IPS-18a (cell line): ENCODE measurements around the gene TNFRSF19.

Experiments used
- H3K27ac ChIP-seq: one replicate; pipeline ENCODE4 v1.5.1; 2013; ENCODE audit warnings: low read length
- H3K27me3 ChIP-seq: one replicate; pipeline ENCODE4 v1.6.1; 2013; ENCODE audit warnings: mild to moderate bottlenecking, low read length; ENCODE audit not compliant: control insufficient read depth, insufficient read depth
- H3K36me3 ChIP-seq: one replicate; pipeline ENCODE4 v1.6.1; 2013; ENCODE audit warnings: low read depth, low read length; ENCODE audit not compliant: control insufficient read depth
- H3K4me1 ChIP-seq: one replicate; pipeline ENCODE4 v1.6.1; 2013; ENCODE audit warnings: low read depth, low read length; ENCODE audit not compliant: control insufficient read depth
- H3K4me3 ChIP-seq: one replicate; pipeline ENCODE4 v1.5.1; 2013; ENCODE audit warnings: low read length
- H3K9ac ChIP-seq: one replicate; pipeline ENCODE4 v1.6.1; 2013; ENCODE audit warnings: mild to moderate bottlenecking, low read length, moderate library complexity
- H3K9me3 ChIP-seq: one replicate; pipeline ENCODE4 v1.6.1; 2013; ENCODE audit warnings: low read depth, low read length; ENCODE audit not compliant: control insufficient read depth

Gene TNFRSF19

DNA sequence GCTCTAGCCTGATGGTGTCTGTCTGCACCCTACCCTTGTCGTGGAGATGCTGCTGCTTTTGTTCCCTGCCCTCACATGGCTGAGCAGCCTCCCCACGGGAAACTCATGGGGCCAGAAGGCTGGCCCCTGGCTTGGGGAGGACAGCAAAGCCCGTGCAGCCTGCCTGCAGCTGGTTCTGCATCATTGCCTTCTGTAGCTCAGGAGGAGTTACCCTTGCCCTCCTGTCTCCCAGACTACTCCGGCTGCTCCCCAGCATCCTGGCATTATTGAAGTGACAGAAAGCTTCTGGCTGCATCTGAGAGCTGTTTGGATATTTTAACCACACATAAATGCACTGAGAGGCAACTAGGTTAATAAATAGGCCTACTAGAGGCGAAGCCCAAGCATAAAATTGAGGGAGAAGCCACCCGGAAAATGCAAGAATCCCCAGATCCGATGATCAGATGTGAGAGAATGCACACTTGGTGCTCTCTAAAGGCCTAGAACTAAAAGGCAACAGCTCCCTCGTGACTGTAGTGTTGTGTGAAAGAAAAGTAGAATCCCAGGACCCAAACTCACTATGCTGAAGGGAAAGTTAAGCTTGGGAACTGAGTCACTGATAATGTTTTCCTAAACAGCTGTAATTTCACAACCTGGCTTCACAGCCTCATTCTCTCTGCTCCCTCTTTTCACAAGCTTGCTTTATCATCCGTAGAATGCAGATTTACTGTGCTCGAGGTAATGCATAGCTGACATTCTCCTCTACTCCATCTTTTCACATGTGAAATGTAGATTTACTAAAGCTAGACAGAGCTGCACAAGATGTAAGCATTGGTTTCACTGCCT, 110.8 kb downstream of the TNFRSF19 start:
- Histone ChIP-seq H3K27ac (no peak overlapping the region), H3K4me3 (no peak overlapping the region), H3K9me3 (peaks cover 19% of the 10 kb centered on the region)

DNA sequence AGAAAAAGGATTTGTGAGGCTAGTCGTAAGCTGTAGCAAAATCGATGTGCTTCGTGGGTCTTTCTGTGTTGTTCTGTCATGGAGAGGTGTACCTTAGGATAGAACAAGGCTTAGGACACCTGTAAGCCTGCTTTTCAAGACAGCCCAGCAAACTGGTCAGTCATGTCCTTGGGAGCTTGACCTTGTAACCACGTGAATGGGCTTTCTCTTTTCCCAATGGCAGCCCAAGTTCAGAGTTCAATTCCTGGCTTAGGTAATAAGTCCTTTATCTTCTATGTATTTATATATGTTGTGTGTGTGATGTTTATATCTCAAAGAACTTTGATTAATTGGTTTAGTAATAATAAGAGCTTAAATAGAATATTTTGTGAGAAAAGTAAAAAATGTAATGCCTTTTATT, 112.9 kb downstream of the TNFRSF19 start:
- Histone ChIP-seq H3K36me3 (no peaks in the 10 kb centered on the region), H3K27ac (no peak overlapping the region), H3K4me1 (no peaks in the 10 kb centered on the region), H3K4me3 (no peak overlapping the region), H3K9me3 (peaks cover 19% of the 10 kb centered on the region), H3K27me3 (no peaks in the 10 kb centered on the region), H3K9ac (no peak overlapping the region)

More for the DNA sequence above, 110.8 kb downstream of the TNFRSF19 start:
- no peaks in the 10 kb centered on the region for H3K4me1 ChIP-seq
- H3K9ac ChIP-seq = no peak overlapping the region
- H3K36me3 ChIP-seq = no peaks in the 10 kb centered on the region
- no peaks in the 10 kb centered on the region for H3K27me3 ChIP-seq

DNA sequence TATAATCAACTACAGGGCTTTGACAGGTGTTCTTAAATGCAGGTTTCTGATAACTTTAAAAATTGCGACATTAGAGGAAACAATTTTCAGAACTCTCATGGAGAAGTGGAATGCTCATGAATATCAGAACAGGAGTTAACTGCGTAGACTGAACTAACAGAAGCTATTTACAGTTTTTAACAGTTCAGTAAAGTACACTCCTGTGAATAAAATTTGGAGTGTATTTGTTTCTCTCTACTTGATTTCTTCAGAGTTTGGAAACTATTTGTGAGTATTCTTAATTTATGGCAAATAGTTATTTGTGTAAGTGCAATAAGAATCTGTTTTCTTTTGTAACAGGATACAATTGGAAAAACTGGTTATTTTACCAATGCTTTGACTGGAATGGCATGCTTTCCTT, 114.4 kb downstream of the TNFRSF19 start:
- Histone ChIP-seq H3K4me1 (no peaks in the 10 kb centered on the region), H3K9ac (no peak overlapping the region), H3K36me3 (no peaks in the 10 kb centered on the region), H3K9me3 (peaks cover 15% of the 10 kb centered on the region), H3K27me3 (no peaks in the 10 kb centered on the region), H3K4me3 (no peak overlapping the region), H3K27ac (no peak overlapping the region)

DNA sequence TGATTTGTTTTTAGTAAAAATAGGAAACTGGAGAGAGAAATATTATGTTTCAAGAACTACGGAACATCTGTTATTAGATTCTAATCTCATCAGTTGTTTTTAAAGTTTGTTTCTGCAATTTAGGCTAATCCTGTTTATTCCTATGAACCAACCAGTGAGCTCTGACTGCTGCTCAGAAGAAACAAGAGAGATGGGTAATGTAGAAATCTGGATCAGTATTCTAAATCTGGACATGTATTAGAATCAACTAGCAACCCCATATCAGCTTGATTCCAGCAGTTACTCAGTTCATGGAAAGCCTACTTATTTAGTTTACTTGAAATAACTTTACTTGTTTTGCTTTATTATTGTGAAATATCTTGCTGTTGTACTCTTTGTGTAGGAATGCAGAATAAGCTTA, 115.2 kb downstream of the TNFRSF19 start:
- no peak overlapping the region for H3K9ac ChIP-seq
- no peaks in the 10 kb centered on the region for H3K27me3 ChIP-seq
- H3K4me3 ChIP-seq = no peak overlapping the region
- no peak overlapping the region for H3K27ac ChIP-seq
- no peaks in the 10 kb centered on the region for H3K36me3 ChIP-seq
- no peaks in the 10 kb centered on the region for H3K4me1 ChIP-seq
- peaks cover 15% of the 10 kb centered on the region for H3K9me3 ChIP-seq

DNA sequence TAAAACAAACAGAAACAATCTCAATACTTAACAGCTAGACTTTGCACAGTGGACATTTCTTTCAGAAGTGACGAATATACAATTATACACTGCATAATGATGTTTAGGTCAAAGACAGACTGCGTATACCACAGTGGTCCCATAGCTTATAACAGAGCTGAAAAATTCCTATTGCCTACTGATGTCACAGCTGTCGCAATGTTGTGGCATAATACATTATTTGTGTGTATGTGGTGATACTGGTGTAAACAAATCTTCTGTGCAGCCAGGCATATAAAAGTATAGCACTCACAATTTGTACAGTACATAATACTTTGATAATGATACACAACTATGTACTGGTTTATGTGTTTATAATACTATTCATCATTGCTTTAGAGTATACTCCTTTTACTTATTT, 116.7 kb downstream of the TNFRSF19 start:
- no peak overlapping the region for H3K4me3 ChIP-seq
- no peaks in the 10 kb centered on the region for H3K36me3 ChIP-seq
- no peak overlapping the region for H3K27ac ChIP-seq
- H3K9me3 ChIP-seq = peaks cover 15% of the 10 kb centered on the region
- no peaks in the 10 kb centered on the region for H3K4me1 ChIP-seq
- no peaks in the 10 kb centered on the region for H3K27me3 ChIP-seq
- no peak overlapping the region for H3K9ac ChIP-seq

DNA sequence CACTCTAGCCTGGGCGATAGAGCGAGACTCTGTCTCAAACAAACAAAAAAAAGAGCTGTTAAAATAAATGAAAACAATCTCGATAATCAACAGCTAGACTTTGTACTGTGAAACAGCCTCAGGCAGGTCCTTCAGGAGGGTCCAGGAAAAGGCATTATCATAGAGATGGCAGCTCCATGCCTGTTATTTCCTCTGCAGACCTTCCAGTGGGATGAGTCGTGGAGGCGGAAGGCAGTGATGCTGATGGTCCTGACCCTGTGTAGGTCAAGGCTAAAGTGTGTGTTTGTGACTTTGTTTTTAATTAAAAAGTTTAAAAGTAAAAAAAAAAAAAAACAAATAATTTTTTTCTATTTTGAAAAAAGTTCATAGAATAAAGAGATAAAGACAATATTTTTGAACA, 117.4 kb downstream of the TNFRSF19 start:
- H3K4me1 ChIP-seq = no peaks in the 10 kb centered on the region
- H3K36me3 ChIP-seq = no peaks in the 10 kb centered on the region
- H3K9ac ChIP-seq = no peak overlapping the region
- H3K9me3 ChIP-seq = peaks cover 15% of the 10 kb centered on the region
- no peaks in the 10 kb centered on the region for H3K27me3 ChIP-seq
- H3K27ac ChIP-seq = no peak overlapping the region
- H3K4me3 ChIP-seq = no peak overlapping the region

DNA sequence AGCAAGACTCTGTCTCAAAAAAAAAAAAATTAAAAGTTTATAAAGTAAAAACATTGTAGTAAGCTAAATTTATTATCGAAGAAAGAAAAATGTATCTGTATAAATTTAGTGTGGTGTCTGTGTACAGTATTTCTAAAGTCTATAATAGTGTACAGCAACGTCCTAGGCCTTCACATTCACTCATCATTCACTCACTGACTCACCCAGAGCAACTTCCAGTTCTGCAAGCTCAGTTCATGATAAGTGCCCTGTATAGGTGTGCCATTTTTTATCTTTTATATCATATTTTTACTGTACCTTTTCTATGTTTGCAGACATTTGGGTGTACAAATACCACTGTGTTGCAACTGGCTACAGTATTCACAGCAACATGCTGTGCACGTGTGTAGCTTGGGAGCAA, 118.1 kb downstream of the TNFRSF19 start:
- Histone ChIP-seq H3K9me3 (peaks cover 15% of the 10 kb centered on the region), H3K4me3 (no peak overlapping the region), H3K36me3 (no peaks in the 10 kb centered on the region), H3K9ac (no peak overlapping the region), H3K27ac (no peak overlapping the region), H3K4me1 (no peaks in the 10 kb centered on the region), H3K27me3 (no peaks in the 10 kb centered on the region)

DNA sequence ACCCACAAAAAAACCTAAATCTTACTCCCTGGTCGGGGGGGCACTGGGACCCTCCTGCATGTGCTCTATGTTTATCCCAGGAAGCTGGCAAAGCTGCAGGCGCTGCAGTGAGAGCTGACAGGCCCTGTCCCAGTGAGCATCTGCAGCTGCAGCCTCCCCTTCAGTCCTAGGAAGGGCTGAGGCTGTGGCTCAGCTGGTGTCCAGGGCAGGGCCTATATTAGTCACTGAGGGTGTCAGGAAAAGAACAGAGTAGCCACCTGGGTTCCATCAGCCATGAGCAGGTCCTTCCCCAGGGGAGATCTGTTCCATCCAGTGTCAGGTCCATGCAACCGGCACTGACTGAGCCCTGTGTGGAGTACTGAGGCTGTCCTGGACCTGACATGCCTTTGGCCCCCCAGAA, 120.5 kb downstream of the TNFRSF19 start:
- H3K4me1 ChIP-seq = no peaks in the 10 kb centered on the region
- no peak overlapping the region for H3K9ac ChIP-seq
- H3K27me3 ChIP-seq = no peaks in the 10 kb centered on the region
- no peaks in the 10 kb centered on the region for H3K36me3 ChIP-seq
- no peaks in the 10 kb centered on the region for H3K9me3 ChIP-seq
- H3K4me3 ChIP-seq = no peak overlapping the region
- no peak overlapping the region for H3K27ac ChIP-seq

DNA sequence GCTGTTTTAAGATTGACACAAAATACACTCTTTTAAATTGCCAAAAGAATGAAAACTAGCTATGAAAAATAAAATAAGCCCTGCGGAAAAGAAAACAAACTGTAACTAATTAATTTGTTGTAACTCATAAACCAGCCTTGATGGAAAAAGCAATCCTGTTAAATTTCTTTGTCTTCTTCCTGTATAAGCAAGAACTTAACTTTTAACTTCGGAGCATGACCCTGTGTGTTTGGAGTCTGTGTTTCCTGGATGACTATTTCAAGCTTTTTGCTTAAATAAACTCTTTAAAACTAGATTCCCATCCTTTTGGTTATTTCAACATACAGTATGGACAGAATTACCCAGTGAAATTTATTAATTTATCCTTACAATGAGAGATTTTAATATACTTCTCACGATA, 122.6 kb downstream of the TNFRSF19 start:
- Histone ChIP-seq H3K4me1 (peaks cover 4% of the 10 kb centered on the region), H3K36me3 (no peaks in the 10 kb centered on the region), H3K9ac (no peak overlapping the region), H3K27ac (no peak overlapping the region), H3K27me3 (no peaks in the 10 kb centered on the region), H3K9me3 (no peaks in the 10 kb centered on the region), H3K4me3 (no peak overlapping the region)

DNA sequence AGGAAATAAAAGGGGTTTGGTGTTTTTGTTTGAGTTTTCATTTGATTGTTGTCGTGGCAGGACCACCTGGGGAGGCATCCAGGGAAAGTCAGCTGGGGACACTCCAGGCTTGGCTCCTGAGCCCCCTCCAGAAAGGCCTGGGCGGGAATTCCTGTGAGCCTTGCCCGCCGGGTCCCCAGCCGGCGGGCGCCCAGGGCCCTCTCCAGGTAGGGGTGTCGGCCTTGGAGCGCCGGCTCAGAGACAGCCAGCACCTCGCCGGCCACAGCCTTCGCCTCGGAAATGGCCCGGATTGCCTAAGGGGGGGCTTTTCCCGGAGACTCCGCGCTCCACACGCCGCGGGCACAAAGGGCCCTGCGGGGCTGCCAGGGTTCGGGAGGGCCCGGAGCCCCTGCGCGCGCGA, 125.0 kb downstream of the TNFRSF19 start:
- peaks cover 4% of the 10 kb centered on the region for H3K4me1 ChIP-seq

DNA sequence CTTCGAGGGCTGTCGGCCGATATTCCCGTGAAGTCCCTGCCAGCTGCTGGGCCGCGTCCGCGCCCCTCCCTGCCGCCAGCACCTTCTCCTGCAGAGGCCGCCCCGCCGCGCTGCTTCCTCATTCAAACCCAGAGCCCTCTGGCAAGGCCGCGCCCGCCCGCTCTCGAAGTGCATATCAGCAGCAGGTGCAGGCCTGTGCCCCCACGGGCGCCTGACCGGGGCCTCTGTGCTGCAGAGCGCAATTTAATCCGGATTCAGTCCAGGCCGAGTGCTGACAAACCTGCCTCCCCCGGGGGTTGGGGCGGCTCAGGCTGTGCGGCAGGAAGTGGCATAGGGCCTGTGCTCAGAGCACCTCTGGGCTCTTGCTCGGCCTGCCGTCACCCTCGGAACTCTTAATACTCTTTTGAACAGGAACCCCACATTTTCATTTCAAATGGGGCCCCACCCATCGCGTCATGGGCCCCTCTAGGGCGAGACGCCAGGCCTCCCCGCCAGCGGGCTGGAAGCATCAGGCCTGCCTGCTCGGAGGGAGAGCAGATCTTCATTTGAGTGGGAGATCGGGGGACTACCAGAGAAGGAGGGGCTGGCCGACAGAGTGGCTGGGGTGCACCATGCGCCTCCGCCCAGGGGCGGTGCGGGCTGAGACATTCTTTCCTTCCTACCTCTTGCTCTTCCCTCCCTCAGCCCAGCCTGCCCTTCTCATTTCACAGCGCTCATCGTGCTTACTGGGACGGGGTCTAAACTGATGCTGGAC, 125.7 kb downstream of the TNFRSF19 start:
- no peak overlapping the region for H3K9ac ChIP-seq

More for the DNA sequence above, 125.0 kb downstream of the TNFRSF19 start:
- Histone ChIP-seq H3K36me3 (no peaks in the 10 kb centered on the region), H3K27me3 (no peaks in the 10 kb centered on the region), H3K9me3 (no peaks in the 10 kb centered on the region), H3K9ac (no peak overlapping the region), H3K4me3 (no peak overlapping the region), H3K27ac (no peak overlapping the region)

DNA sequence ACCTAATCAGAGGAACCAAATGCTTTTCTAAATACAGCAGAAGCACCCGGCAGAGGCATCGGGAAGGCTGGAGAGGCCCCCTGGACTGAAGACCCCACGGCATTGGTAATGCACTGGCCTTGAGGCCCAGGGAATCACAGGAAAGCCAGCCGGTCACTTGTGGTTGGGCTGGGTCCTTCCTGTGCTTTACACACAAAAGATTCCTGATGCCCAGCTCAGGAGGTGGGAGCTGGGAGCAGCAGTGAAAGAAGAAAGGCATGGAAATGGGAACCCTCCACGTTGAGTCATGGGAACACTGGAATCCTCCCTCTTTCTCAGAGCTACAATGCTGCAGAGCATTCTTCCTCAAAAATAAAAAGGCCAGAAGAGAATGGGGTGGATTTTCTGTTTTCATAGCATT, 126.4 kb downstream of the TNFRSF19 start:
- no peak overlapping the region for H3K4me3 ChIP-seq
- H3K27me3 ChIP-seq = no peaks in the 10 kb centered on the region
- no peak overlapping the region for H3K9ac ChIP-seq
- no peaks in the 10 kb centered on the region for H3K36me3 ChIP-seq
- H3K27ac ChIP-seq = no peak overlapping the region
- H3K4me1 ChIP-seq = peaks cover 4% of the 10 kb centered on the region
- H3K9me3 ChIP-seq = no peaks in the 10 kb centered on the region

More for the DNA sequence above, 125.7 kb downstream of the TNFRSF19 start:
- Histone ChIP-seq H3K4me1 (peaks cover 4% of the 10 kb centered on the region), H3K4me3 (no peak overlapping the region), H3K27me3 (no peaks in the 10 kb centered on the region), H3K9me3 (no peaks in the 10 kb centered on the region), H3K36me3 (no peaks in the 10 kb centered on the region), H3K27ac (no peak overlapping the region)
